GM19238 (cell line): ENCODE measurements around the gene USP2.

Experiments used
- DNase-seq: peaks from one replicate; pipeline ENCODE4 v3.0.0; 2011; ENCODE audit warnings: low spot score; ENCODE audit not compliant: insufficient read length

The USP2 gene

DNA sequence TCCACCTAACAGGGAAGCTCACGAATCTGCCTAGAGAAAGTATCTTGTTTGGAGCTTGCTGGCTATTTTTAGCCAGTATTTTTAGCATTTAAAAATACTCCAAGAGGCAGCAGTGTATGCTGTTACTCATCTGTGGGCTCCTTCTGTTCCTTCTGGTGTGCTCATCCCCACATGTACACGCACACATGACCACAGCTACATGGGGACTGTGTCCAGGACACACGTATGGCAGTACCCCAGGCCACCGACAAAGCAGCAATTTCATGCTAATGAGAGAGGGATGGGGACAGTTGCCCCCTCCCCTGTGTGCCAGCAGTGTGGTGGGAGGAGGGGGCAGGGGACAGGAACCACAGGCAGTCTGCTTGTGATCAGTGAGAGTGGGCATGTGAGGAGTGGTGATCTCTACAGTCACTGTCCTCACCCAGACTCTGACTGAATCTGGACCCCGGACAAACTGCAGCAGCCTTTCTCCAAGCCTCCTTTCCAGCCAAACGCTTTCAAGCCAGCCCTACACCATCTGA lies 16.4 kb downstream of the USP2 start:
- no peak for DNase-seq

DNA sequence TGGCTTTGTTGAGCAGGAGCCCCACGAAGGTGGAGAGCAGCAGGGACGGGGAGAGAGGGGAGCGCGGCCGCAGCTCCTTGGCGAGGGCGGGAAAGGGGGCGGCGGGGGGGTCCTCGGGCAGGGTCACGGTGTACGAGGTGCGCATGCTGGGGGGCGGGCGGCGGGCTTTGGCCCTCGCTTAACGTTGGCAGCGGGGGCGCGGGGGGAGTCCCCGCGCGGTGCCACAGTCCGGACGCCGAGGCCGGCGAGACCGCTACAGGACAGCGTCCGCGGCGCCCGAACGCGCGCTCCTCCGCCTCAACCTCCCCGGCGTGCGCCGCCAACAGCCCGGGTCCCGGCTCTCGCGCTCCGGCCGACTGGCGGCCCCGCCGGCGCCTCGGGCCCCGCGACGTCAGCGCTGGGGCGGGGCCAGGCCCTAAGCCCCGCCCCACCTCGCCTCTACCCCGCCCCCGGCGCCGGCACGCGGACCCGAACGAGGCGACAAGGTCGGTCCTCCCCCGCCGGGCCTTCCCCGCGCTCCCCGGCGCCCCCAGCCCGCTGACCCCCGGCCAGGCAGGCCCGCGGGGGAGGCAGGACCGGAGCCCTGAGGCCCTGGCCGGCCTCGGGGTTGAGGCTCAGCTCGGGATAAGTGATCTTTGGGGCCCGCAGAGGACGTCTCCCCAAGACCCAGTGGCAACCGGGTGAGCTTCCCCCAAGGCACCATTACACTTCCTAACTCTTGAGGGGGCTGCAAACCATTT lies 17.5 kb downstream of the USP2 start:
- peak; percentile 67 for DNase-seq

DNA sequence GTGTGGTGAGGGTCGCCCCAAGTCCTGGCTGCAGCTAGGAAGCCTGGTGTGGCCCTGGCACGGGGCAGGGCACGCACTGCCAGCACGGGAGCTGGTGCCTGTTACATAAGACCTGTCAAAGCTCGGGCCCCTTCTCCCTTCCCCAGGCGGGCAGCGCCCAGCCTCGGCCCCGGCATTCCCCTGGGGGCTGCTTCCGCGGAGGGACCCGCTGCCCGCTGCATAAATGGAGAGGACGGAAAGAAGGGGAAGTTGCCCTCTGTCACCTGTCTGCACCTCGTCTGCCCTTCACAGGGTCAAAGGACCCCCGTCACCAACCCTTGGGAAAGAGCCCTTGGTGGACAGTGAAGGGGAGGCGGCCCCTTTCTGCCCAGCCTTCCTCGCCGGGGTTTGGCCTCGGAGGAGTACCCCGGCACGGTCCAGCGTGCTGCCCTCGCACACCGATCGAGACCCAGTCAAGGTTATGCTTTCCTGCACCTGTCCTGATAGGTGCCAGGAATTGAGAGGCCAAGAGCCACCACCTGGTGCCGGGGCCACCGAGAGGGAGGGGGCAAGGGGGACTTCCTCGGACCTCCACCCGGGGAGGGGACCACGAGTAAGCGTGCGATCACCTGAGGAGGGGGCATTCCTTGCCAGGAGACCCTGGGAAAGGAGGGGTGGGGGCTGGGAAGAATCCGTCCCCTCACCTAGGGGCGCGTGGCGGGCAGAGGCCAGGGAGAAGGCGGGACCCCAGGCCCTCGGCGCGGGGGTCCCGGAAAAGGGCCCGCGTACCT lies 18.2 kb downstream of the USP2 start:
- no peak for DNase-seq

DNA sequence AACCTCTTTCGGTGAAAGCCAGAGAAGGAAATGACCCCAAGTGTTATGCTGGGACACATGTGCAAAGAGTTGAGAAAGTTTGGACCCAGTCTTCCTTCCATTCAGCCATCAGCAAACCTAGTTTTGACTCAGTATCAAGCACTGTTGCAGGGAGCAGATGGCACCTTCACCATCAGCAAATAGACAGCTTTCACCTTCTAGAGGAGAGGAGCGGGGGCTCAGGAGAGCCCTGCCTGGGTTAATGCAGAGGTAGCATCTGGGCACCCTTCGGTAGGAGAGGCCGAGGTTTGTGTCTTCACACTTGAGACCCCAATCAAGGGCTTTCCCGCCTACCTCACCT lies 18.8 kb downstream of the USP2 start:
- no peak for DNase-seq

DNA sequence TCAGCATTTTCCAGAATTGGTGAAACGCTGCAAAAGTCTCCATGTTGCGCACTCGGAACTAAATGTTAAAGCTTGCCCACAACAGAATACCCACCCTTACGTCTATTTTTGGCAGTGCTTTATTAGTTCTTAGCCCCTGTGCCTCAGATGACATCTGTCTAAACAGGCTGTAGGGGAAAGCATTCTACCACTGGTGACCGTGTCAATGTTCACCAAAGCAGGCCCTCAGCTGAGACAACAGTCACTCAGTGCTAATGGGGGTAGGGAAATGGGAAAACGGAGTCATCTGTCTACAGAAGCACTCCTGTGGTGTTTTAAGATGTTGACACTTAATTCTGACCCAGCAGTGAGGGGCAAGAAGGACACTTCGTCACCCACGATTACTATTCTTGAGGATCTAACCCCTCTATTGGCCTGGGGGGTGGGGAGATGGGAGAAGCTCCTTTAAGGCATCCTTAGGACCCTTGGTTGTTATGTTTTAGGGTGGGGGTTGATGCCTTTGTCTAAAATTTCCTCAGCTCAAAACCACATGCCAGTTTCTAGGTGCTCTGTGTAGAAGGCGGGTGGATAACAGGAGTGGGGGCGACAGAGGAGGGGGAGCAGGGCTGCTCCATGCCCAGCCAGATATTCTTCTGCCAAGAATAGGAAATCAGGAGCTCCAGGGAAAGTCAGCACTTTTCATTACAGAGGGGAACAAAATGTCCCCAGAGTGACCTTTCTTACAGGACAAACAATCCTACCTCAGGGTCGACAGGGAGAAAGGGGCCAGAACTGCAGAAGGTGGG lies 19.4 kb downstream of the USP2 start:
- no peak for DNase-seq

DNA sequence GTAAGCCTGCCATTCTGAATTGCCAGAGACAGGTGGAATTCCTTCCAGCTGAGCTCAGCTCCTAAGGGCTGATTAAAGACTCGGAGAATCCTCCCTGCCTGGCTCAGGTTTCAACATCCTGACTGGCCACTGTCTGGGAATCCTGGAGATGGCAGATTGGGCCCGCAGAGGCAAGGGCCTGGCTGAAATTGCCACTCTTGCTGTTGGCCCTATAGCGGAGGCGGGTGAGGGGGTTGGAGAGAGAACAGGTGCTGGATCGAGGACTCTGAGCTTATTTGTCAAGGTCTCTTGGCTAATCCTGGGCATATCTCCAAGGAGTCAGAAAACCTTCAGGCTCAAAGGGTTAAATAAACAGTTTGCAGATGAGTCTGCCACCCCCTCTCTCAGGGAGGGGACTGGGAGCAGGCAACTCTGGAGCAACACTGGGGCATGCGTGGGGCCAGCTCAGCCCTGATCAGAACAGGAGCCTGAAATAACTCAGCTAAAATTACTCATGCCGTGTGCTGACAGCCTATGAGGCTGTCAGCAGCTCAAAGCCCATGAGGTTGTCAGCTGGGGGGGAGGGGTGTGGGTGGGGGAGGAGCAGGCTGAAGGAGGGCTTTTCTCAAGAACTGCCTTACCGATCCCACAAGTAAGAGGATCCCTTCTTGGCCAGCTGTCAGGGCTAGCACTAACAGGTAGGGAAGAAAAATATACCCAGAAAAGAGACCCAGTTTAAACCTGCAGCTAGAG lies 20.3 kb downstream of the USP2 start:
- DNase-seq: no peak

DNA sequence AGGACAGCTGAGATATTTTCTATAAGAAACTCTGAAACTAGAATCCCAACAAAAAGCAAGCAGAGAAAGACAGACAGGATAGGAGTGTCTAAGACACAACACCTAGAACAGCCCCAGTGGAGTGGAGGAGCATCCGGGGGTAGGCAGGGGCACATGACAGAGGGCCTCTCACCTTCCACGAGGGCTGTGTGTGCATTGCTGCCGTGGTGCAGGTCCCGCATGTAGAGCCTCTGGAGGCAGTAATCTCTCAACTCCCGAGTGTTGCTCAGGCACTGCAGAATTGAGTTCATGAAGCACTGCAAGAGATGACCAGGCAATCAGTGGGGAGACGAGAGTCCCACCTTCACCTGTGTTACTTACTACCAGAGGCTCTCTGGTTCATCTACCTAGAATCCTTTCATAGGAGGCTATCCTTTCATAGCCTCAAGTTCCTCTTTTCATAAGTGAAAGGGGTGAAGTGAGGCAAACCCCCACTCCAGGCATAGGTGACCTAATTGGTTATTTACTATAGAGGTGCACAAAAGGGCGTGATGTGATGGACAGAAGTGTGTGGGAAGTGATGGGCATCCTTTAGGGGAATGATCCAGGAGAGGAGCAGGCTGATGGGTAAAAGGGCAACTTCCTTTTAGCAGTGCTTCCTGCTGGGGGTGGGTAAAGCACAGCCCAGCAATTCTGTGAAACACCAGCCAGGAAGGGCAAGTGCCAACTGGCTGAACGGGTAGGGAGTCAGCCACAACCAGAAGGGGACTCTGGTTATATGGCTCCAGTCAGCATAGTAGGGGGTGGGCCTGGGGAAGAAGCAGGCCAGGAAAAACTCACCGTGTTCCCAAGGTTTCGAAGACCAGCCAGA lies 21.9 kb downstream of the USP2 start:
- no peak for DNase-seq

DNA sequence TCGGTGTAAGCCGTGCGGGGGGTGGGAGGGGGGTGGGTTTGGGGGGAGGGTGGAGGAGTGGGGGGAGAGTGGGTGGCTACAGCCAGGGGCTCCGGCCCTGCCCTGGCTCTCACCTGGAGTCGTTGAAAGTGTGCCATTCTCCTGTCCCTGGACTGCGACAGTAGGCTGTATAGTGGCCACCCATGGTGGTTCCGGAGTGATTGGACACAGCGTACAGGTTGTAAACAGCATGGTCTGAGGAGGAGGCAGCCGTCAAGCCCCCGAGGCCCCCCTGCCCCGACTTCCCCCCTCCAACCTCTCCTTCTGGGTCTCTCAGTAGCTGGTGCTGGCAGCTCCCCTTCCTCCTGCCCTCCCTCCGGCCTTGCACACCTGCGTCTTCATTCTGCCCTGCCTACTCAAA lies 24.4 kb downstream of the USP2 start:
- DNase-seq: no peak

DNA sequence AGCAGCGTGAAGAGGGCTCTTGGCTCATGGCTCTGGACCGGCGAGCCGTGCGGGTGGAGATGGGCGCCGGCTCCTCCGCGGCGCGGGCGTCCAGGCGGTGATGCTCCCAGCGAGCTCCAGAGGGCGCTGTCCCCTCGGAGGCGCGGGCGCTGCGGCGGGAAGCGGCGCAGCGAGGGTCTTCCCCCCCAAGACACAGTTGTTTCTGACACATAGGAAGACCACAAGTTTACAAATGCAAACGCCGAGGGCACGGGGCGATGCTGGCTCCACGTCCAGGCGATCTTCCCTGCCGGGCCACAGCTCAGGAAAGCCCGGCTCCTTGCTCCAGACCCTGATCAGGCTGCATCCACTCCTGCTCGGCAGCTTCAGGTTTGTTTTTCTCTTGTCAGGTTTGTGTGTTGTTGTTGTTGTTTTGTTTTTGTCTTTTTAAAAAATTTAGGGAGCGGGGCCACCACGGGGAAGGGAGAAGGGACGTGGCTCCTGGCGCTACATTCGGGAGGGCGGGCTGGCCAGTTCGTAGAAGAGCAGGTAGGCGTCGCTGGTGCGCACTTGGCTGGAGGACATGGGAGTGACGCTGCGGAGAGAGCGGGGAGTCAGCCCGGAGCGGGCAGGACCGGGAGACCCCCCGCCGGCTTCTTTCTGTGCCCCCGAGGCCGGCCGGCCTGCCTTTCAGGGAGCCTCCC lies 25.0 kb downstream of the USP2 start:
- DNase-seq: peak; percentile 86

DNA sequence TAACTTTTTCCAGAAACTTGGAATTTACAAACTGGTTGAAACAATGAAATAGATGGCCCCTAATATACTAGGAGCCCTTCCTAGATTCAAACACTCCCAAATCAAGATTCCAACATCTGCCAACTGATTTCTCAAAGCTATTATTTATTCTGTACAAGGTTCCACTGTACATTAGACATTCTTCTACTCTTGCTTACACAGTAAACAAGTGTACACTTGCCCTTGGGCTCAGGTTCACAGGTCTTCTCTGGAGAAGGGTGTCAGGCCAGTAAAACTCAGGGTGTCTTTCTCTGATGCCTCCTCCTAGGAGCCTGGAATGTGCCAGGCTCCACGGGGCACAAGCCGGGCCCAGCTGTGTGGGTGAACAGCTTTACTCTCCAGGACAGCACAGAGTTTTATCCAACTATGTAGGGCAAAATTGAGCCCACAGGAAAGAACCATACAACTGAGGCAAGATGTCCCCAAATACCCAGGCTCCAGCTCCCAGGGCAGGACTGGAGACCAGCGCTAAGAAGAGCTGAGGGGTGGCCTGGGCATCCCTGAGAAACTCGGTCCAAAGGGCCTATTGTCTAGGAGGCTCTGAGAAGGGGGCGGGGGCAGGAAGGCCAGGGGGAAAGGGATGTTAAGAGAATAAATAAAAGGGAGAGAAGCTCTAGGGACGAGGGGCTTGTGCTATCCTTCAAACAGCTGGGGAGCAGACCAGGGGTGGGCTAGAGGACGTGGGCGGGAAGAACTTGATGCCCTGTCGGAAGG lies 26.2 kb downstream of the USP2 start:
- DNase-seq: no peak

DNA sequence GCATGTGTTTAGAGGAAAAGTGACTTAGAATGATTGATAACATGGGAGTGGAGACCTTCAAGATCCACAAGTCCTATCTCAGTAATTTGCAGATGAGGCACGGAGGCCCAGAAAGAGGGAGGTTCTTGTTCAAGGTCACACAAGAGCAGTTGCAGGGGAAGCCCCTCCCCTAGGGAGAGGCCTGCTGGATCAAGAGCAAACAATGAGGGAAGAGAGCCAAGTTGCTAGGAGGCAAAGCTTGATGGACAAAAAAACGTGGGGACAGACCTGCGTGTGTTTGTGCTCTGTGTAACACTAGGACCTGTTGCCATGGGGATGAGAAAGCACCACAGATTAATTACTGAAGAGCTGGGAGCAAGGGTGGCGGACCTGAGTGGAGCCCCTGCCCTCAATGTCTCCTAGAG lies 28.6 kb downstream of the USP2 start:
- DNase-seq: no peak

DNA sequence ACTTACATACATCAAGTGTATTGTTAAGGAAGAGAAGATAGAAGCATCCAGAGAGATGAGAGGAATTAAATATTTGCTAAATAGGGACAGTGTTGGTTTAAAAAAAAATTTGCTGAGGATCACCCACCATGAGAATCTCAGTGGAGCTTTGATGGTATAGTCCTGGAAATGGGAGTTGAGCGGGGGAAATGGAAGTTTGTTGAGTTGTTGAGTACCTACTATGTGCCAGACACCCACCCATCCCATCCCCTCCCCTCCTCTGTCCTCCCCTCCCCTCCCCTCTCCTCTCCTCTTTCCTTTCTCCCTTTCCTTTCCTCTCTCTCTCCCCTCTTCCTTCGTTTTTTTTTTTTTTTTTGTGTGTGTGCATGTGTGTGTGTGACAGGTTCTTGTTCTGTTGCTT lies 30.3 kb downstream of the USP2 start:
- DNase-seq: no peak

DNA sequence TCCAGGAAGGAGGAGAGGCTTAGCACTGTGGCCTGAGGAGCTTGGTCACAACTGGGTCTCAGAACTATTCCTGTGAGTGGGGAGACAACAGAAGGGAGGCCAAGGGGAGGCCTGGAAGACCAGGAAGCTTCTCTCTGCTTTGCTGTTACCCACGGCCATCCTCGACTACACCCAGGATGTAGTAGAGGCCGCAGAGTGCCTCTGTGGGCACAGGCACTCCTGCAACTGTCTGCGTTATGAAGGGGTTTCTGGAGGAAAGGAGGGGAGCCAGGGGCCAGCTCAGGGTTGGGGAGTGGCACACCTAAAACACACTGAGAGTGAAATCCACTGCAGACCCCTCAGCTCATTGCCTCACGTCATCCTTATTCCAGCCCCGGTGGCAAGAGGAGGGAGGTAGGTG lies 31.2 kb downstream of the USP2 start:
- DNase-seq: no peak

DNA sequence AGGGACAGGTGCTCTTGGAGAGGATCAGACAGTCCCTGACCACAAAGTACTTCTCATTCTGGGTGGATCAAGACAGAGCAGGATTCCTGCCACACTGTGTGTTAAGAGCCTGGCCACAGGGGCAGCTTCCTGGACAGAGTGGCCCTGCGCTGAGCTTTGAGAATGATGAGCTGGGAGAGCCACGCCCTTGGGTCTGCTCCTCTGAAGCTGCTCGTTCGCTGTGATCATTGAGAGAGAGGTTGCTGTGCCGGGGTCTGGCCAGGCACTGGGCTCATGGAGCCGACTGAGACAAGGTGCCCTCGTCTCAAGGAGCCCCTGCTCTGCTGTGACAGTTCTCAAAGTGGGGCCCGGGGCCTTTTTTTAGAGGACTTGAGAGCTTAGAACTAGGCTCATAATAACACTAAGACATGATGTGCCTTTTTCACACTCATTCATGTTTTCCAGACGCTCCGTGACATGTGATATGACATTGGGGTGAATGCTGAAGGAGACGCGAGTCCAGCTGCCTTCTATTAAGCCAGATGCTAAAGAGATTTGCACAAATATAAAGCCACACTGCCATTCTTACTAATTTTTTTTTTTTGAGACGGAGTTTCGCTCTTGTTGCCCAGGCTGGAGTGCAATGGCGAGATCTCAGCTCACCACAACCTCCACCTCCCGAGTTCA lies 33.4 kb downstream of the USP2 start:
- no peak for DNase-seq

DNA sequence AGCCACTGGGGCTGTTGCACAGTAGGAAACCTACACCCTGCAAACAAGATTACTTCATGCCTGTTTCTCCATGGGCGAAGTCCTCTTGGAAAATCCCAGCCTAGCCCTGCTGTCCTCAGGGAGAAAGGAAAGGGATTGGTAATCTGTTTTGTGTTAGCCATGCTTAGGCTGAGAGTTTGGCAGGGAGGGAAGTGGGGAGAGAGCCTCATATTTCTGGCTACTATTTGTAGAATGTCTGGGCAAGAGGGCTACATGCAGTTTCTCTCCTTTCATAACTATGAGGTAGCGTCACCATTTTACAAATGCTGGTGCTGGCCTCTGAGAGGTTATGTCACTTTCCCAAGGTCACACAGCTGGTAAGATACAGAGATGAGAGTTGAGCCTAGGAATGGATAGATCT lies 34.2 kb downstream of the USP2 start:
- no peak for DNase-seq

DNA sequence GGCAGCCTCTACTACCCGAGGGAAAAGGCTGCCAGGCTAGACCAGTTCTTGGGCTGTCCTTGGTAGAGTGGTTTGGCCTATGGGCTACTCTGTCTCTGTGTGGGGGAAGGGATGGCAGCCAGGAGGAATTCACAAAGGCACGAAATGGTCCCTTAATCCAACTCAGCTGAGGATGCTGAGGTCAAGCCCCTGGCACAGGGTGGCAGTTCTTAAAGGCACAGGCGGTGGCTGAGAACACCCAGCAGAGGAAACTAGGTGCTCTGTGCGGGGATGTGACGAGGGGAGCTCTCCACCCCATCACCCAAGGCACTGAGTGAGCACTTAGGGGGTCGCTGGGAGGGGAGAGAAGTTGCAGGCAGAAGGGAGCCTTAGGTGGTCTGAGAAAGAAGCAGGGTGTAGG lies 34.9 kb downstream of the USP2 start, which contains the start of gene MFRP:
Gene MFRP, minus strand, starts transcription at position 101 of the 400 bp plus-strand sequence. CDS start 192 bp downstream, outside the sequence.
- DNase-seq: no peak

DNA sequence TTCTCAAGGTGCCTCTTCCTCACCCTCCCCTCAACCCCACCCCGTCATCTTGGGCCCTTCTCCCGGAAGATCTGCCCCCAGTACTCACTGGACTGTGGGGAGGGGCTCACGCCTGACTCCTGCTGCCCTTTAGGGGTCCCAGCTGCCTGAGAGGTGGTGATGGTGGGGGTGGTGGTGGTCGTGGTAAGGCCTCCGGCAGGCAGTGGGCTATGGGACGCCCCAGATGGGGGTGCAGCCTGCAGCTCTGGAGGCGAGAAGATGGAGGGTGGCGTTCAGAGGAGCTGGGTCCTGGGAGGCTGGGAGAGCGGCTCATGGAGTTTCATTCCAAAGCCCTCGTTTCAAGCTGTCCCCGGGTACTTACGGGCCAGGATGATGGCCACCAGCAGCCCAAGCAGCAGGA lies 35.8 kb downstream of the USP2 start:
- no peak for DNase-seq

DNA sequence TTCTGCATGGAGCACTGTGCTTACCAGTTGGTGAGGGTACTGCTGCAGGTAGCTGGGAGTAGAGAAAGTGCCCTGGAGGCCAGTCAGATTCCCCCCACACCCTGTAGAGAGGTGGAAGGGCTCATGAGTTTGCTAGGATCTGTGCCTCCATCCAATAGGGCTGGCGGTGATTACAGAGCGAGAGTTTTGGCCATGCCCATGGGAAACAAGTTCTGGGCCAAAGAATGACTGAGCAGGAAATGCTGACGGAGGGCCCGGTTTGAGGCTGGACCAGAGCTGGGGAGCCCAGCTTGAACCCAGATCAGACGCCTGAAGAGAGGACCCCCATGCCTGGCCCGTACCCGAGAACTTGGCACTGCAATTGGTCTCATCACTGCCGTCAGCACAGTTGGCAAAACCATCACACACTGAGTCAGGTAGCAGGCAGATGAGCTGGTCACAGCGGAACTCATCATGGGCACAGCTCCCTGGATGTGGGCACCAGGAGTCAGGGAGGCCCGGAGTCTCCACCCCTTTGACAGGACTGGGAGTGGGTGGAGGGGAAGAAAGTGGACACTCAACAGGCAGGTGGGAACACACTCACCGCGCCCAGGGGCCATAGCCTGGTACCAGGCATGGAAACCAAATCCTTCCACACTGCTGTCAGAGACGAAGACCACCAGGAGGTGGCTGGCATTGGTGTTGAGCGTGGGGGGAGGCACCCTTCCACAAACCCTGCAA lies 37.0 kb downstream of the USP2 start:
- no peak for DNase-seq
